Measurements from ENCODE around the gene ADAM22.

Gene ADAM22

DNA sequence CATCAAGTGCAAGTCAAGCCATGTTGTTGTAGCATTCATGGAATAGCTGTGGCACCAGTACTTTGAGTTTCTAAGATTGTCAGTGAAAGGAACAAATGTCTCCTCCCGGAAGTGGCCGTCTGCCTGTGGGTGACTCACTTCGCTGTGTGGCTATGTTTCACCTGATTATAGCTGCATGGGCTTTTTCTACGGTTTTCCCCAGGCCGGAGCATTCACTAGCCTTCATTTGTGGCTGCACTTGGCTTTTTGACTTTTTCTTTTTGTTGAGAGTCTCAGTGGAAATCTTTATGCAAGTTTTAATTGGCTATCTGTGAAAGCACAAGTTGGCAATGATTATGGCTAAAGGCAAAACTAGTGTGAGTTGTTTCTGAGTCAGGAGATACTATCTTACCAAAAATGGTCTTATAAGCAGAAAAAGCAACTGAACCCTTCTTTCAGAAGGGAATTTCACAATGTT, 250.8 kb downstream of the ADAM22 start:
- DNase-seq (ENCODE audit: insufficient read length) = no peak
- no peak for TF ChIP-seq TAF1 (IDR thresholded peaks at IDR 0.05; ENCODE audit: borderline replicate concordance, low read depth, low read length)
- no peak for TF ChIP-seq POLR2A (IDR thresholded peaks at IDR 0.05; ENCODE audit: low read depth, low read length)
- no peak for TF ChIP-seq POLR2AphosphoS5 (IDR thresholded peaks at IDR 0.05; ENCODE audit: low read depth, low read length)
- FAIRE-seq = peak; percentile 84

- DNase-seq (ENCODE audit: insufficient read length) (no peak), FAIRE-seq (no peak)
These were observed 251.6 kb downstream of the ADAM22 start for GRCh38 chr7:88185650-88186049.

GRCh38 chr7:88191911-88192310, 257.9 kb downstream of the ADAM22 start:
- no peak for FAIRE-seq
- no peak for DNase-seq (ENCODE audit: insufficient read length)
- no peak for TF ChIP-seq TAF1 (IDR thresholded peaks at IDR 0.05; ENCODE audit: borderline replicate concordance, low read depth, low read length)
- TF ChIP-seq POLR2AphosphoS5 (IDR thresholded peaks at IDR 0.05; ENCODE audit: low read depth, low read length) = no peak
- no peak for TF ChIP-seq POLR2A (IDR thresholded peaks at IDR 0.05; ENCODE audit: low read depth, low read length)

More at GRCh38 chr7:88185650-88186049, 251.6 kb downstream of the ADAM22 start:
- TF ChIP-seq TAF1 (IDR thresholded peaks at IDR 0.05; ENCODE audit: borderline replicate concordance, low read depth, low read length) = no peak
- TF ChIP-seq POLR2AphosphoS5 (IDR thresholded peaks at IDR 0.05; ENCODE audit: low read depth, low read length) = no peak
- no peak for TF ChIP-seq POLR2A (IDR thresholded peaks at IDR 0.05; ENCODE audit: low read depth, low read length)

- no peak for DNase-seq (ENCODE audit: insufficient read length)
These were observed 266.2 kb downstream of the ADAM22 start for GRCh38 chr7:88200261-88200660.

GRCh38 chr7:88200789-88201188, 266.7 kb downstream of the ADAM22 start:
- FAIRE-seq = no peak
- TF ChIP-seq POLR2A (IDR thresholded peaks at IDR 0.05; ENCODE audit: low read depth, low read length) (no peak), TAF1 (IDR thresholded peaks at IDR 0.05; ENCODE audit: borderline replicate concordance, low read depth, low read length) (no peak), POLR2AphosphoS5 (IDR thresholded peaks at IDR 0.05; ENCODE audit: low read depth, low read length) (no peak; the same call in 1 of the 2 replicates)
- no peak for DNase-seq (ENCODE audit: insufficient read length)

More at GRCh38 chr7:88200261-88200660, 266.2 kb downstream of the ADAM22 start:
- TF ChIP-seq POLR2A (IDR thresholded peaks at IDR 0.05; ENCODE audit: low read depth, low read length) (no peak), POLR2AphosphoS5 (IDR thresholded peaks at IDR 0.05; ENCODE audit: low read depth, low read length) (no peak), TAF1 (IDR thresholded peaks at IDR 0.05; ENCODE audit: borderline replicate concordance, low read depth, low read length) (no peak)
- no peak for FAIRE-seq

DNA sequence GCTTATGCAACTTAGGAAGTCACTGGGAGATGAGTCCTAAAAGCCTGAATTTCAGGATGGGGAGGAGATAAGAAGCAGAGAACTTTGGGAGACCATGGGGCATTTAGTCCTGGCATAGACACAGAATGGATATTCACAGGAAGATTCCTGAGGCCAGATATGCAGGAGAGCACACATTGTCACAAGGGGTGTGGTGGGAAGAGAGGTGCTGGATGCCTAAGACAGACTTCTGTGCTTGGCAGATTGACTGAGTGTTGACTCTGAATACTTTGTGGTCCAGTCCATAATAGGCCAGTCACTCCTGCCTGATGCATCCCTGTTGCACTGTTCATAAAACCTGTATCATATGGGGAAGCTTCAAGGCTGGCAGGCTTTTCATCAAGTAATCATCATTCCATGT, 267.3 kb downstream of the ADAM22 start:
- TF ChIP-seq POLR2A (IDR thresholded peaks at IDR 0.05; ENCODE audit: low read depth, low read length) (no peak), POLR2AphosphoS5 (IDR thresholded peaks at IDR 0.05; ENCODE audit: low read depth, low read length) (peak; percentile 44; the same call in 1 of the 2 replicates), TAF1 (IDR thresholded peaks at IDR 0.05; ENCODE audit: borderline replicate concordance, low read depth, low read length) (no peak)

DNA sequence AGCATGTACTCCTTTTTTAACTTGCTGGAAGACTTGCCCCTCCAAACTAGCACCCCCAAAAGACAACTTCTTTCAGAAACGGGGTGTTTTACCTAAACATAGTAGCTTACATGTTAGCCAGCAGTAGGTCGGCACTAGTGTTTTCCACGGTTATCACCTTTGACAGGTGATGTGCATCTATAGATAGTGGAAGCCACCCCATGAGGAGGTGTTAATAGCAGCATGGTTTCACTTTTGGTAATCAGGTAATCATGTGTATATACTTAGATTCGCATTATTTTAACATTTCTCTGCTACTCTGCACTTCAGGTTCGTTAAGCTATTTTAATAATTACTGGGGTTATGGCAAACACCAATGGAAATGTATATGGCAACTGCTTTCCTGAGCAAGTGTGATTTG, 268.2 kb downstream of the ADAM22 start:
- TF ChIP-seq POLR2AphosphoS5 (IDR thresholded peaks at IDR 0.05; ENCODE audit: low read depth, low read length) (no peak; the same call in none of the 2 replicates), TAF1 (IDR thresholded peaks at IDR 0.05; ENCODE audit: borderline replicate concordance, low read depth, low read length) (no peak), POLR2A (IDR thresholded peaks at IDR 0.05; ENCODE audit: low read depth, low read length) (peak; percentile 47)
- no peak for DNase-seq (ENCODE audit: insufficient read length)
- no peak for FAIRE-seq

More for the DNA sequence above, 267.3 kb downstream of the ADAM22 start:
- DNase-seq (ENCODE audit: insufficient read length) (no peak), FAIRE-seq (no peak)

DNA sequence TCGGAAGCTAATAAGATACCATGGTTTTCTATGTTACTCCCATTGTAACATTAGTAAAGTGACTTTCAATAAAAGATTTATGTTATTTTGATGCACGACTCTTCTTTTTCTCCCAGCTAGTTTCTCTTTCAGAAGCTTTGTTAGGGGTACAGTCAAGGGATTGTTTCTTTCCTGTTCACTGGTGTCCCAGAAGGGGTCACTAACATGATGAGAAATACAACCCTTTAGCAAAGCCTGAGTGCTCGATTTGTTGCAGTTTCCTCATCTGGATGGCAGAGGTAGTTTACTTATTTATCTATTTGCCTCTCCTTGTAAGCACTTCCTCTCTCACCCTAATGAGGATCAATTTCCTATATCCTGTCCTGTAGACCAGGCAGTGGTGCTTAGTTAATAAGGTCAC, 268.7 kb downstream of the ADAM22 start:
- no peak for DNase-seq (ENCODE audit: insufficient read length)
- TF ChIP-seq POLR2AphosphoS5 (IDR thresholded peaks at IDR 0.05; ENCODE audit: low read depth, low read length) = peak; percentile 43; the same call in 1 of the 2 replicates
- TF ChIP-seq POLR2A (IDR thresholded peaks at IDR 0.05; ENCODE audit: low read depth, low read length) = no peak
- FAIRE-seq = no peak

GRCh38 chr7:88203401-88203800, 269.4 kb downstream of the ADAM22 start:
- DNase-seq (ENCODE audit: insufficient read length) (no peak), FAIRE-seq (no peak)
- TF ChIP-seq POLR2A (IDR thresholded peaks at IDR 0.05; ENCODE audit: low read depth, low read length) = no peak
- TF ChIP-seq TAF1 (IDR thresholded peaks at IDR 0.05; ENCODE audit: borderline replicate concordance, low read depth, low read length) = no peak
- no peak for TF ChIP-seq POLR2AphosphoS5 (IDR thresholded peaks at IDR 0.05; ENCODE audit: low read depth, low read length)

DNA sequence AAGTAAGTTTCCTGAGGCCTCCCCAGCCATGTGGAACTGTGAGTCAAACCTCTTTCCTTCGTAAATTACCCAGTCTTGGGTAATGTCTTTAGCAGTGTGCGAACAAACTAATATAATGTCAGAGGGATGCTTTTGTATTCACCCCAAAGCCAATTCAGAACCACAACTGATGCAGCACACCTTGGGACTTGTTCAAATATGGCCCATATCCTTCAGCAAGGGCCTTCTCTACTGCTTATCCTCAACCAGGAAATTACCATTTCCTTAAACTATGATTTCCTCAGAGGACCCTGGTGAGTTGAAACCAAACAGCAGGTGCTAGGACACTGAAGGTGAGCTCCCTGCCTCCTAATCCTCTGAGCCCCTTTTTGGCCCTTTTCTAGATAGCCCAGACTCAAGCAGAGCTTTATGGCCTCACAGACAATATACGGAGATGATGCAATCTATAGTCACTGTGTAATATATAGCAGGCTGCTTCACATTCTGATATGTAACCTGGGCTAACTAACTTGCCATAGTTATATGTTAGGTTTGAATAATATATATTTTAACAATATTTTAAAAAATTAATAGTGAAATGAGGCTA, 270.6 kb downstream of the ADAM22 start:
- no peak for DNase-seq (ENCODE audit: insufficient read length)
- TF ChIP-seq POLR2A (IDR thresholded peaks at IDR 0.05; ENCODE audit: low read depth, low read length) = no peak
- no peak for TF ChIP-seq TAF1 (IDR thresholded peaks at IDR 0.05; ENCODE audit: borderline replicate concordance, low read depth, low read length)
- TF ChIP-seq POLR2AphosphoS5 (IDR thresholded peaks at IDR 0.05; ENCODE audit: low read depth, low read length) = no peak
- peak; percentile 78 for FAIRE-seq

- FAIRE-seq = no peak
- no peak for DNase-seq (ENCODE audit: insufficient read length)
- no peak for TF ChIP-seq POLR2A (IDR thresholded peaks at IDR 0.05; ENCODE audit: low read depth, low read length)
- TF ChIP-seq TAF1 (IDR thresholded peaks at IDR 0.05; ENCODE audit: borderline replicate concordance, low read depth, low read length) = no peak
- TF ChIP-seq POLR2AphosphoS5 (IDR thresholded peaks at IDR 0.05; ENCODE audit: low read depth, low read length) = no peak
These were observed 271.1 kb downstream of the ADAM22 start for GRCh38 chr7:88205179-88205578.

DNA sequence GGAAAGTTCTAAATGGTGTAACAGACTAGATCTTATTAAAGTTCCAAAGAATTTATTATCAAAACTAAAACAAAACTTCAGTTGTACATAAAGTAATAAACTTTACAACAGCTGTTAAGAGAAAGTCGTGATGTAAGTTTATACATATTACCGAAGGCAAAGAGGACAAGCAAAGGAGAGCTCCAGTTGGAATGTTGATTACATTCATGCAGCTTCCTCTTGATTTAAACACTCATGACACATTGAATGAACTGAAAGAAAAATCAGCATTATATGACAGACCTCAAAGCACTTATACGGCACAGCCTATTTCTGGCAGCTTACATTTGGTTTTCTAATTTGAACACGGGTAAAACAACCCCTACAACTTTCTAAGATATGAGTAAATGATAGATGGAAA, 272.2 kb downstream of the ADAM22 start:
- FAIRE-seq (no peak), DNase-seq (ENCODE audit: insufficient read length) (no peak)
- TF ChIP-seq POLR2A (IDR thresholded peaks at IDR 0.05; ENCODE audit: low read depth, low read length) (no peak), POLR2AphosphoS5 (IDR thresholded peaks at IDR 0.05; ENCODE audit: low read depth, low read length) (no peak), TAF1 (IDR thresholded peaks at IDR 0.05; ENCODE audit: borderline replicate concordance, low read depth, low read length) (no peak)
